Transverse colon (tissue), 3 donors: Measurements from ENCODE around the gene LUZP2.

ENCODE experiments used
- POLR2A ChIP-seq: fragments of 450-650 bp; IDR thresholded peaks from one replicate; pipeline ENCODE4 v1.6.1; 2016; ENCODE audit warnings: antibody characterized with exemption, mild to moderate bottlenecking, moderate library complexity
- TF ChIP-seq, protein P1 (sequence below), 5 experiments: fragments of 200-600 bp in 3 of 5; fragments of 450-650 bp in 2 of 5; sonication (generic) in 3 of 5; IDR thresholded peaks; 1 replicate in 2 of 5; 2 replicates in 3 of 5; pipeline ENCODE4 v1.5.1; 2016 to 2017; ENCODE audit warnings: antibody characterized with exemption in 5 of 5, inconsistent platforms in 3 of 5, mild to moderate bottlenecking in 2 of 5, moderate library complexity in 1 of 5

DNA sequence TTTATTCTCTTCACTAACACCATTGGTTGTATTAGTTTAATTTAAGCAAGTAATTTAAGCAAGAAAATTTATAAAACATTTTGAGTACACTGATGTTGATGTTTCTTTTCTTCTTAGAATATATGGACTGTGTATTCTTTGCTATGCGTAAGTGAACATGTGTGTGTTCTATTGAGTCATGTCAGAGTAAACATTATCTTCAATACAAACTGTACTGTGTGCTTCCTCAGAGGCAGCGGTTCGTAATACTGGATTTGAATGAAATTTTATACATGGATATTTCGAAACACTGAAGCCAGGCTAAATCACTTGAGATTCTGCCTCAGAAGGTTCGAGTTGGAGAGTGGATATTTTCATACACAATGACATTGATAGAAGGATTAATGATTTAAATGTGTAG, 452.6 kb downstream of the LUZP2 start:
- TF ChIP-seq, protein P1, sequence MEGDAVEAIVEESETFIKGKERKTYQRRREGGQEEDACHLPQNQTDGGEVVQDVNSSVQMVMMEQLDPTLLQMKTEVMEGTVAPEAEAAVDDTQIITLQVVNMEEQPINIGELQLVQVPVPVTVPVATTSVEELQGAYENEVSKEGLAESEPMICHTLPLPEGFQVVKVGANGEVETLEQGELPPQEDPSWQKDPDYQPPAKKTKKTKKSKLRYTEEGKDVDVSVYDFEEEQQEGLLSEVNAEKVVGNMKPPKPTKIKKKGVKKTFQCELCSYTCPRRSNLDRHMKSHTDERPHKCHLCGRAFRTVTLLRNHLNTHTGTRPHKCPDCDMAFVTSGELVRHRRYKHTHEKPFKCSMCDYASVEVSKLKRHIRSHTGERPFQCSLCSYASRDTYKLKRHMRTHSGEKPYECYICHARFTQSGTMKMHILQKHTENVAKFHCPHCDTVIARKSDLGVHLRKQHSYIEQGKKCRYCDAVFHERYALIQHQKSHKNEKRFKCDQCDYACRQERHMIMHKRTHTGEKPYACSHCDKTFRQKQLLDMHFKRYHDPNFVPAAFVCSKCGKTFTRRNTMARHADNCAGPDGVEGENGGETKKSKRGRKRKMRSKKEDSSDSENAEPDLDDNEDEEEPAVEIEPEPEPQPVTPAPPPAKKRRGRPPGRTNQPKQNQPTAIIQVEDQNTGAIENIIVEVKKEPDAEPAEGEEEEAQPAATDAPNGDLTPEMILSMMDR (IDR thresholded peaks at IDR 0.05): no peak
- TF ChIP-seq POLR2A: no peak
